HepG2 (cell line): ENCODE results near the gene ADIPOR1. TPM values are rescaled to one million over a fixed set of nuclear protein-coding genes. Genes with fewer than 3 reads are reported as not detected.

Experiments used
- FLYWCH1 ChIP-seq: sonication (generic); formaldehyde crosslinking; IDR thresholded peaks from 2 replicates; pipeline ENCODE4 v1.8.1; 2023; ENCODE audit warnings: mild to moderate bottlenecking, missing genetic modification reagents
- GABPA ChIP-seq, 2 experiments: IDR thresholded peaks; 2 replicates each; pipeline ENCODE4 v1.6.1; 2011 to 2016; ENCODE audit warnings: low read depth in 2 of 2, low read length in 1 of 2, missing biosample characterization in 1 of 2, missing genetic modification characterization in 1 of 2
- HOXD1 ChIP-seq: sonication (generic); formaldehyde crosslinking; IDR thresholded peaks from 2 replicates; pipeline ENCODE4 v1.5.0; 2020; ENCODE audit warnings: missing genetic modification reagents
- MTF2 ChIP-seq: sonication (generic); formaldehyde crosslinking; IDR thresholded peaks from 2 replicates; pipeline ENCODE4 v1.5.0; 2020; ENCODE audit warnings: missing genetic modification reagents, borderline replicate concordance
- RAD21 ChIP-seq: fragments of 450-650 bp; formaldehyde crosslinking; IDR thresholded peaks from 2 replicates; pipeline ENCODE4 v1.5.0; 2020; ENCODE audit warnings: mild to moderate bottlenecking
- SRSF4 ChIP-seq: fragments of 200-400 bp; formaldehyde crosslinking; IDR thresholded peaks from one replicate; pipeline ENCODE4 v1.6.1; 2018; ENCODE audit warnings: mild to moderate bottlenecking, low read depth, low read length, moderate library complexity; ENCODE audit not compliant: poor library complexity, severe bottlenecking
- TBL1XR1 ChIP-seq: fragments of 150-350 bp; IDR thresholded peaks from 2 replicates; pipeline ENCODE4 v1.6.1; 2014; ENCODE audit warnings: borderline replicate concordance, low read length; ENCODE audit not compliant: partially characterized antibody
- ZBTB7A ChIP-seq: sonication (generic); formaldehyde crosslinking; IDR thresholded peaks from 2 replicates; pipeline ENCODE4 v1.8.0; 2022; ENCODE audit warnings: mild to moderate bottlenecking, missing genetic modification reagents
- ZNF547 ChIP-seq: sonication (generic); formaldehyde crosslinking; IDR thresholded peaks from 2 replicates; pipeline ENCODE4 v1.5.1; 2020; ENCODE audit warnings: mild to moderate bottlenecking, missing genetic modification reagents
- ZNF572 ChIP-seq: sonication (generic); formaldehyde crosslinking; IDR thresholded peaks from 2 replicates; pipeline ENCODE4 v1.5.1; 2020; ENCODE audit warnings: mild to moderate bottlenecking, missing genetic modification reagents
- ZNF782 ChIP-seq: sonication (generic); formaldehyde crosslinking; IDR thresholded peaks from 2 replicates; pipeline ENCODE4 v1.4.0; 2020; ENCODE audit warnings: missing genetic modification reagents, mild to moderate bottlenecking, borderline replicate concordance
- polyA plus RNA-seq, 8 experiments: library from polyadenylated mRNA; depleted of rRNA in 3 of 8; stranded (reverse) in 7 of 8; unstranded in 1 of 8; fragments of >200 nt; fragmentation: Illumina TruSeq in 4 of 8; extraction: Trizol in 4 of 8; gene quantifications; 2 replicates each; pipeline versions ENCODE4 v1.2.1 to v1.2.3, GENCODE V29; 2011 to 2016; ENCODE audit warnings: low read depth in 4 of 8, missing spikeins in 1 of 8, mixed read lengths in 1 of 8; ENCODE audit not compliant: insufficient read depth in 1 of 8
- total RNA-seq, 5 experiments: library from RNA; depleted of rRNA; stranded (reverse); fragments of >200 nt; fragmentation: Illumina TruSeq; extraction: Trizol; gene quantifications; 2 replicates each; pipeline ENCODE4 v1.2.3, GENCODE V29; 2016; ENCODE audit warnings: low read depth in 1 of 5
- TF ChIP-seq, protein P1 (sequence below): IDR thresholded peaks from 2 replicates; pipeline ENCODE4 v1.6.1; 2016
- TF ChIP-seq, protein P2 (sequence below): IDR thresholded peaks from 2 replicates; pipeline ENCODE4 v1.6.1; 2018; ENCODE audit warnings: missing genetic modification reagents, mild to moderate bottlenecking, missing compliant biosample characterization
- TF ChIP-seq, protein P3 (sequence below): sonication (generic); formaldehyde crosslinking; conservative IDR thresholded peaks from 2 replicates; pipeline ENCODE4 v1.4.0; 2020; ENCODE audit warnings: mild to moderate bottlenecking, missing genetic modification reagents, moderate library complexity
- TF ChIP-seq, protein P4 (sequence below): sonication (generic); formaldehyde crosslinking; IDR thresholded peaks from 2 replicates; pipeline ENCODE4 v1.4.0; 2020; ENCODE audit warnings: missing genetic modification reagents
- TF ChIP-seq, protein P5 (sequence below): sonication (generic); formaldehyde crosslinking; IDR thresholded peaks from 2 replicates; pipeline ENCODE4 v1.5.0; 2020; ENCODE audit warnings: missing genetic modification reagents

ADIPOR1 gene
- total and polyA plus RNA-seq, 2 of the 13 experiments (the other 11 are each of a cell fraction or from before 2014, with no cell fraction given): 60.0 to 141 TPM

DNA sequence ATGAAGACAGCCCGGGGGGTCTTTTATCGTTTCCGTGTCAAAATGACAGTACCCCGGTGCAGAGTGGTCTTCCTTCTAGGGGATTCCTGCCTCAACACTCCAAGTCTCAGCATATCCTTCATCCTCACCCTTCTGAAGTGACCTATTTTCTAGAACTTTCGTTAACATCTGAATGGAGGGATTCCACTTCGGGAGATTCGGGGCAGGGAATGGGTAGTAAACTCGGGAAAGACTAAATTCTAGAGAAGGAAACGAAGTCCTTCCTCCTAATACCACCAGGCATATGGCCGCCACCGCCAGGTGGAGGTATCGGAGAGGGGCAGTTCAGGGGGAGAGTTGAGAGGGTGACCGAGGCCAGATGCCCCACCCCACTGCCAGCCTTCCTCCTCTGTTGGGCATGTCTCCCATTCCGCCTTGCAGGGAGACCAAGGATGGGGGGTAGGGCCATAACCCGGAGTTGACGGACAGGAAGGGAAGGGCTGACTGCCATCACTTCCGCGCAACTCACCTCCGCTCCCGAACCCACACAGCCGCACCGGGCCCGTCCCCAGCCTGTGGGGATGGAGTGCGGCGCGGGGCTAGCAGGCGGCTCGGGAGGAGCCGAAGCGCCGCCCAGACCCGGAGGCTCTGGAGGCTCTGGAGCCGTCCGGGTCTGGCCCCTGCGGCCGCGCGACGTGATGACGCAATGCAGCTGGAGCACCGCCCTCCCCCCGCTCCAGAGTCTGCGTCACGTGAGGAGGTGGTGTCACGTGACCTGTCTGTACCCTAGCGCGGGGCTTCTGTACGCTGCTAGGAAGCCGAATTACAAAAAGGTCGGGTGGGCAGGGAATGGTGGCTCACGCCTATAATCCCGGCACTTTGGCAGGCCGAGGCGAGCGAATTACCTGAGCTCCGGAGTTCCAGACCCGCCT is 31.3 kb downstream of the ADIPOR1 start, which contains the start of gene KLHL12 (continued):
- TF ChIP-seq, protein P1, sequence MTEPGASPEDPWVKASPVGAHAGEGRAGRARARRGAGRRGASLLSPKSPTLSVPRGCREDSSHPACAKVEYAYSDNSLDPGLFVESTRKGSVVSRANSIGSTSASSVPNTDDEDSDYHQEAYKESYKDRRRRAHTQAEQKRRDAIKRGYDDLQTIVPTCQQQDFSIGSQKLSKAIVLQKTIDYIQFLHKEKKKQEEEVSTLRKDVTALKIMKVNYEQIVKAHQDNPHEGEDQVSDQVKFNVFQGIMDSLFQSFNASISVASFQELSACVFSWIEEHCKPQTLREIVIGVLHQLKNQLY: peak; percentile 87
- TF ChIP-seq FLYWCH1 (CRISPR knock-in tag): no peak
- TF ChIP-seq, protein P2, sequence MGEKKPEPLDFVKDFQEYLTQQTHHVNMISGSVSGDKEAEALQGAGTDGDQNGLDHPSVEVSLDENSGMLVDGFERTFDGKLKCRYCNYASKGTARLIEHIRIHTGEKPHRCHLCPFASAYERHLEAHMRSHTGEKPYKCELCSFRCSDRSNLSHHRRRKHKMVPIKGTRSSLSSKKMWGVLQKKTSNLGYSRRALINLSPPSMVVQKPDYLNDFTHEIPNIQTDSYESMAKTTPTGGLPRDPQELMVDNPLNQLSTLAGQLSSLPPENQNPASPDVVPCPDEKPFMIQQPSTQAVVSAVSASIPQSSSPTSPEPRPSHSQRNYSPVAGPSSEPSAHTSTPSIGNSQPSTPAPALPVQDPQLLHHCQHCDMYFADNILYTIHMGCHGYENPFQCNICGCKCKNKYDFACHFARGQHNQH (CRISPR knock-in tag): peak; percentile 84
- TF ChIP-seq, protein P3, sequence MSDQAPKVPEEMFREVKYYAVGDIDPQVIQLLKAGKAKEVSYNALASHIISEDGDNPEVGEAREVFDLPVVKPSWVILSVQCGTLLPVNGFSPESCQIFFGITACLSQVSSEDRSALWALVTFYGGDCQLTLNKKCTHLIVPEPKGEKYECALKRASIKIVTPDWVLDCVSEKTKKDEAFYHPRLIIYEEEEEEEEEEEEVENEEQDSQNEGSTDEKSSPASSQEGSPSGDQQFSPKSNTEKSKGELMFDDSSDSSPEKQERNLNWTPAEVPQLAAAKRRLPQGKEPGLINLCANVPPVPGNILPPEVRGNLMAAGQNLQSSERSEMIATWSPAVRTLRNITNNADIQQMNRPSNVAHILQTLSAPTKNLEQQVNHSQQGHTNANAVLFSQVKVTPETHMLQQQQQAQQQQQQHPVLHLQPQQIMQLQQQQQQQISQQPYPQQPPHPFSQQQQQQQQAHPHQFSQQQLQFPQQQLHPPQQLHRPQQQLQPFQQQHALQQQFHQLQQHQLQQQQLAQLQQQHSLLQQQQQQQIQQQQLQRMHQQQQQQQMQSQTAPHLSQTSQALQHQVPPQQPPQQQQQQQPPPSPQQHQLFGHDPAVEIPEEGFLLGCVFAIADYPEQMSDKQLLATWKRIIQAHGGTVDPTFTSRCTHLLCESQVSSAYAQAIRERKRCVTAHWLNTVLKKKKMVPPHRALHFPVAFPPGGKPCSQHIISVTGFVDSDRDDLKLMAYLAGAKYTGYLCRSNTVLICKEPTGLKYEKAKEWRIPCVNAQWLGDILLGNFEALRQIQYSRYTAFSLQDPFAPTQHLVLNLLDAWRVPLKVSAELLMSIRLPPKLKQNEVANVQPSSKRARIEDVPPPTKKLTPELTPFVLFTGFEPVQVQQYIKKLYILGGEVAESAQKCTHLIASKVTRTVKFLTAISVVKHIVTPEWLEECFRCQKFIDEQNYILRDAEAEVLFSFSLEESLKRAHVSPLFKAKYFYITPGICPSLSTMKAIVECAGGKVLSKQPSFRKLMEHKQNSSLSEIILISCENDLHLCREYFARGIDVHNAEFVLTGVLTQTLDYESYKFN (CRISPR knock-in tag): peak; percentile 67
- TF ChIP-seq MTF2: peak; percentile 78; the same call in 1 of the 2 replicates
- TF ChIP-seq ZBTB7A: 0 out of 2 replicates have a peak, but pooled peaks have one; percentile 50
- no peak for TF ChIP-seq ZNF572 (CRISPR knock-in tag)
- peak; percentile 74; the same call in 1 of the 2 replicates for TF ChIP-seq ZNF782
- TF ChIP-seq, protein P4, sequence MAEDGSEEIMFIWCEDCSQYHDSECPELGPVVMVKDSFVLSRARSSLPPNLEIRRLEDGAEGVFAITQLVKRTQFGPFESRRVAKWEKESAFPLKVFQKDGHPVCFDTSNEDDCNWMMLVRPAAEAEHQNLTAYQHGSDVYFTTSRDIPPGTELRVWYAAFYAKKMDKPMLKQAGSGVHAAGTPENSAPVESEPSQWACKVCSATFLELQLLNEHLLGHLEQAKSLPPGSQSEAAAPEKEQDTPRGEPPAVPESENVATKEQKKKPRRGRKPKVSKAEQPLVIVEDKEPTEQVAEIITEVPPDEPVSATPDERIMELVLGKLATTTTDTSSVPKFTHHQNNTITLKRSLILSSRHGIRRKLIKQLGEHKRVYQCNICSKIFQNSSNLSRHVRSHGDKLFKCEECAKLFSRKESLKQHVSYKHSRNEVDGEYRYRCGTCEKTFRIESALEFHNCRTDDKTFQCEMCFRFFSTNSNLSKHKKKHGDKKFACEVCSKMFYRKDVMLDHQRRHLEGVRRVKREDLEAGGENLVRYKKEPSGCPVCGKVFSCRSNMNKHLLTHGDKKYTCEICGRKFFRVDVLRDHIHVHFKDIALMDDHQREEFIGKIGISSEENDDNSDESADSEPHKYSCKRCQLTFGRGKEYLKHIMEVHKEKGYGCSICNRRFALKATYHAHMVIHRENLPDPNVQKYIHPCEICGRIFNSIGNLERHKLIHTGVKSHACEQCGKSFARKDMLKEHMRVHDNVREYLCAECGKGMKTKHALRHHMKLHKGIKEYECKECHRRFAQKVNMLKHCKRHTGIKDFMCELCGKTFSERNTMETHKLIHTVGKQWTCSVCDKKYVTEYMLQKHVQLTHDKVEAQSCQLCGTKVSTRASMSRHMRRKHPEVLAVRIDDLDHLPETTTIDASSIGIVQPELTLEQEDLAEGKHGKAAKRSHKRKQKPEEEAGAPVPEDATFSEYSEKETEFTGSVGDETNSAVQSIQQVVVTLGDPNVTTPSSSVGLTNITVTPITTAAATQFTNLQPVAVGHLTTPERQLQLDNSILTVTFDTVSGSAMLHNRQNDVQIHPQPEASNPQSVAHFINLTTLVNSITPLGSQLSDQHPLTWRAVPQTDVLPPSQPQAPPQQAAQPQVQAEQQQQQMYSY (CRISPR knock-in tag): peak; percentile 89
- TF ChIP-seq, protein P5, sequence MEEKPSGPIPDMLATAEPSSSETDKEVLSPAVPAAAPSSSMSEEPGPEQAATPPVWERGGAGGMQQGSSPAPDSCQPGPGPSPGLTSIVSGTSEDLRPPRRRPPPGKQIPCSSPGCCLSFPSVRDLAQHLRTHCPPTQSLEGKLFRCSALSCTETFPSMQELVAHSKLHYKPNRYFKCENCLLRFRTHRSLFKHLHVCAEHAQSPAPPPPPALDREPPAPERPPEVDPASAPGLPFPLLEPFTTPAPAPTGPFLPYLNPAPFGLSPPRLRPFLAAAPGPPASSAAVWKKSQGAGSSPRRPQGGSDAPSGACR (CRISPR knock-in tag): 0 out of 2 replicates have a peak, but pooled peaks have one; percentile 51
- TF ChIP-seq HOXD1 (CRISPR knock-in tag): peak; percentile 92
- TF ChIP-seq SRSF4: no peak
- peak; percentile 40; the same call in 1 of the 2 replicates for TF ChIP-seq GABPA (IDR thresholded peaks at IDR 0.05; ENCODE audit: low read depth, low read length)
- peak; percentile 71 for TF ChIP-seq GABPA (CRISPR knock-in tag; IDR thresholded peaks at IDR 0.05; ENCODE audit: low read depth)
- peak; percentile 71 for TF ChIP-seq TBL1XR1
- TF ChIP-seq ZNF547 (CRISPR knock-in tag): peak; percentile 75
- peak; percentile 69; the same call in 1 of the 2 replicates for TF ChIP-seq RAD21 (CRISPR knock-in tag)
